ENCODE results near the gene ROM1. TPM values are rescaled to one million over a fixed set of nuclear protein-coding genes. Genes with fewer than 3 reads are reported as not detected.
"Not testable (repeated sequence)": the region's sequence is repeated elsewhere in the genome, so short reads cannot be mapped to it uniquely, and the experiment has no call there.

ROM1 gene
- total and polyA plus RNA-seq, 2 donors (not counting 3 experiments of a cell fraction or from before 2014, with no cell fraction given): 5.3 to 8.8 TPM

DNA sequence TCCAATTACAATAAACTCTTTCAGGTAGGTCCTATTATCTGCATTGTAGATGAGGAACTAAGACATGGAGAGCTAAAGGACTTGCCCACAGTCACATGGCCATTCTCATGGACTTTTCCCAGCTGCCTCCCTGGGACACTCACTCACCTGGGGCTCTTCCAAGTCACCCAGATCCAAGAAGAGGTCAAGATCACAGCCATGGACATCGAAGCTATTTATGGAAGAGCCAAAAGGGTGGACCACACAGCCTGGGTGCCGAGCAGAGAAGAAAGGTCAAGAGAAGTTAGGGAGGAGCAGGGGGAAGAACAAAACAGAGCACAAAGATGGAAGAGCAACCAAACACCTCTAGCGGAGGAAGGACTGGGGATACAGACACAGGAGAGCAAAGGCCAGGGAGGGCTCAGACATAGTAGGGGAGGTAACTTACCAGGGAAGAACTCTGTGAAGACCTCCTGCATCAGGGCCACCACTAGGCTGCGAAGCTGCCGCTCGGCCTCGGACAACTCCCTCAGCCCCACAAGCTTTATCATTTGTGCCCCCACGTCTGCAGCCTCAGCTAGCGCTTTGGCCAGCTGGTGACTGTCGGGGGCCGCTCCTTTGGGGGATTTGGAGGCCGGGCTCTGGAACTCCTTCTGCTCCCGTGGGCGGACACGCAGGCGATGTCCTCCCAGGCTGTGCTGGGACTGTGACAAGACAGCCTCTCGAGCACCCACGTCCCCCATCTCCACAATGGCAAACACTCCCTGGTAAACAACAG, 31.9 kb upstream of the ROM1 start:
- FAIRE-seq: no peak
- intact Hi-C loops (cut with micrococcal nuclease): no loop called here

DNA sequence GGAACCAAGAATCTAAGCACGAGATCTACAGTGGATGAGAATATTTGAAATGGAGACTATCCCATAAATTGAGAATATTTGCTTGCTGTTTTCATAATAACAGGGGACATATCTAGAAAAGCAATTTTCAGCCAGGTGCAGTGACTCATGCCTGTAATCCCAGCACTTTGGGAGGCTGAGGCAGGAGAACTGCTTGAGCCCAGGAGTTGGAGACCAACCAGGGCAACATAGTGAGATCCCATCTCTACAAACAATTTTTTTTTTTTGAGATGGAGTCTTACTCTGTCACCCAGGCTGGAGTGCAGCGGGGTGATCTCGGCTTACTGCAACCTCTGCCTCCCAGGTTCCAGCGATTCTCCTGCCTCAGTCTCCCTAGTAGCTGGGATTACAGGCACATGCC, 31.3 kb upstream of the ROM1 start:
- H3K9me1 ChIP-seq (replicated peaks; ENCODE audit: control insufficient read depth, extremely low read depth, insufficient read depth, low read length); BruUV-seq (replicated peaks); H3K27ac ChIP-seq (ENCODE audit: insufficient read depth, low read depth, low read length); dilution Hi-C loops (cut with MboI; ENCODE audit: extremely low pct_ligation_motif_present, low sequenced_read_pairs); H3K36me3 ChIP-seq (ENCODE audit: control insufficient read depth in 2 of 2, extremely low read depth in 1 of 2, insufficient read depth in 2 of 2, low read length in 2 of 2); H2AFZ ChIP-seq (ENCODE audit: low read depth, low read length); H3K9me3 ChIP-seq (replicated peaks; ENCODE audit: control insufficient read depth, insufficient read depth, low read length); POLR2A ChIA-PET; FAIRE-seq; H4K20me1 ChIP-seq (replicated peaks; ENCODE audit: control insufficient read depth, extremely low read depth, insufficient read depth, low read length); H3K79me2 ChIP-seq (ENCODE audit: control insufficient read depth, insufficient read depth, low read length); H3K27me3 ChIP-seq (ENCODE audit: control insufficient read depth in 2 of 2, insufficient read depth in 2 of 2, low read length in 2 of 2); H3K4me3 ChIP-seq (replicated peaks in 1 of 3; ENCODE audit: insufficient read depth in 1 of 3, low read depth in 1 of 3, low read length in 3 of 3); intact Hi-C loops (cut with micrococcal nuclease); H3K9ac ChIP-seq (replicated peaks; ENCODE audit: extremely low read depth, insufficient read depth, low read length); DNase-seq (ENCODE audit: low read depth, low spot score); H3K4me2 ChIP-seq (ENCODE audit: insufficient read depth, low read length): not testable (repeated sequence)
- CTCF ChIA-PET: interaction anchor here (2.0 kb wide), 1 partner anchor 157 kb away, joined by 5 read pairs; no protein-coding TSS in a partner anchor
- H3K4me1 ChIP-seq (ENCODE audit: control insufficient read depth, extremely low read depth, insufficient read depth, low read length): peaks cover 19% of the 10 kb centered on the region

More for the DNA sequence above, 31.9 kb upstream of the ROM1 start:
- Histone ChIP-seq H3K9me1 (replicated peaks; ENCODE audit: control insufficient read depth, extremely low read depth, insufficient read depth, low read length) (no peaks in the 10 kb centered on the region), H3K79me2 (ENCODE audit: control insufficient read depth, insufficient read depth, low read length) (no peaks in the 10 kb centered on the region), H3K27me3 (ENCODE audit: control insufficient read depth in 2 of 2, insufficient read depth in 2 of 2, low read length in 2 of 2) (no peaks in the 10 kb centered on the region), H3K27ac (ENCODE audit: insufficient read depth, low read depth, low read length) (no peak overlapping the region), H3K4me2 (ENCODE audit: insufficient read depth, low read length) (no peak overlapping the region), H3K4me3 (replicated peaks in 1 of 3; ENCODE audit: insufficient read depth in 1 of 3, low read depth in 1 of 3, low read length in 3 of 3) (no peak overlapping the region), H3K9ac (replicated peaks; ENCODE audit: extremely low read depth, insufficient read depth, low read length) (no peak overlapping the region), H4K20me1 (replicated peaks; ENCODE audit: control insufficient read depth, extremely low read depth, insufficient read depth, low read length) (no peaks in the 10 kb centered on the region), H3K36me3 (ENCODE audit: control insufficient read depth in 2 of 2, extremely low read depth in 1 of 2, insufficient read depth in 2 of 2, low read length in 2 of 2) (peaks cover 0 to 8% of the 10 kb centered on the region in 2 experiments), H3K4me1 (ENCODE audit: control insufficient read depth, extremely low read depth, insufficient read depth, low read length) (peaks cover 25% of the 10 kb centered on the region), H2AFZ (ENCODE audit: low read depth, low read length) (no peak overlapping the region), H3K9me3 (replicated peaks; ENCODE audit: control insufficient read depth, insufficient read depth, low read length) (no peaks in the 10 kb centered on the region)
- TF ChIP-seq CTCF (IDR thresholded peaks at IDR 0.05; ENCODE audit: extremely low read depth in 1 of 2, insufficient read depth in 1 of 2, low read depth in 1 of 2, low read length in 2 of 2) (no peak), JUN (IDR thresholded peaks at IDR 0.05; ENCODE audit: borderline replicate concordance, insufficient read depth, insufficient read length, low read depth) (no peak), POLR2A (IDR thresholded peaks at IDR 0.05; ENCODE audit: low read depth, low read length) (no peak), GATA2 (IDR thresholded peaks at IDR 0.05; ENCODE audit: insufficient read depth, insufficient read length, low read depth, low read length) (no peak), FOS (IDR thresholded peaks at IDR 0.05; ENCODE audit: borderline replicate concordance, insufficient read depth, low read length) (no peak)
- ChIA-PET CTCF (interaction anchor here (1.5 to 2.0 kb wide), 2 partner anchors 10 to 156 kb away, joined by 4 to 5 read pairs; partner anchors contain the start of gene TUT1), POLR2A (no interaction called here)
- no peak for DNase-seq (ENCODE audit: low read depth, low spot score)
- dilution Hi-C loops (cut with MboI; ENCODE audit: extremely low pct_ligation_motif_present, low sequenced_read_pairs): no loop called here
- BruUV-seq (replicated peaks): no TSS peak

- H3K27me3 ChIP-seq (ENCODE audit: control insufficient read depth in 2 of 2, insufficient read depth in 2 of 2, low read length in 2 of 2); H3K4me1 ChIP-seq (ENCODE audit: control insufficient read depth, extremely low read depth, insufficient read depth, low read length); DNase-seq (ENCODE audit: low read depth, low spot score); BruUV-seq (replicated peaks); H3K4me2 ChIP-seq (ENCODE audit: insufficient read depth, low read length); H4K20me1 ChIP-seq (replicated peaks; ENCODE audit: control insufficient read depth, extremely low read depth, insufficient read depth, low read length); H2AFZ ChIP-seq (ENCODE audit: low read depth, low read length); H3K36me3 ChIP-seq (ENCODE audit: control insufficient read depth in 2 of 2, extremely low read depth in 1 of 2, insufficient read depth in 2 of 2, low read length in 2 of 2); H3K79me2 ChIP-seq (ENCODE audit: control insufficient read depth, insufficient read depth, low read length); H3K9me1 ChIP-seq (replicated peaks; ENCODE audit: control insufficient read depth, extremely low read depth, insufficient read depth, low read length); H3K9me3 ChIP-seq (replicated peaks; ENCODE audit: control insufficient read depth, insufficient read depth, low read length); dilution Hi-C loops (cut with MboI; ENCODE audit: extremely low pct_ligation_motif_present, low sequenced_read_pairs); H3K9ac ChIP-seq (replicated peaks; ENCODE audit: extremely low read depth, insufficient read depth, low read length); H3K27ac ChIP-seq (ENCODE audit: insufficient read depth, low read depth, low read length); H3K4me3 ChIP-seq (replicated peaks in 1 of 3; ENCODE audit: insufficient read depth in 1 of 3, low read depth in 1 of 3, low read length in 3 of 3); FAIRE-seq; intact Hi-C loops (cut with micrococcal nuclease): not testable (repeated sequence)
- CTCF ChIA-PET: interaction anchor here (2.3 kb wide), 1 partner anchor 161 kb away, joined by 7 read pairs; no protein-coding TSS in a partner anchor
- POLR2A ChIA-PET: interaction anchor here (1.2 kb wide), 1 partner anchor 11 kb away, joined by 3 read pairs; no protein-coding TSS in a partner anchor
Measured at GRCh38 chr11:62585356-62585755, 27.7 kb upstream of the ROM1 start.

Data from endothelial cell of umbilical vein (primary cell).